RPMI8226 (cell line): ENCODE data around the gene MAN1B1.
"Not testable (repeated sequence)": the region's sequence is repeated elsewhere in the genome, so short reads cannot be mapped to it uniquely, and the experiment has no call there.

Source experiments
- DNase-seq: peaks from one replicate; pipeline ENCODE4 v3.0.0-alpha.2; 2015

MAN1B1 gene

GRCh38 chr9:137112564-137113384, 26.0 kb downstream of the MAN1B1 start:
- DNase-seq = peak; percentile 7

GRCh38 chr9:137113385-137114159, 26.8 kb downstream of the MAN1B1 start:
- peak; percentile 65 for DNase-seq

GRCh38 chr9:137114220-137114612, 27.4 kb downstream of the MAN1B1 start:
- DNase-seq = peak; percentile 38

GRCh38 chr9:137114613-137115393, 28.0 kb downstream of the MAN1B1 start, which contains the start of gene DPP7:
TSS of gene DPP7 (minus strand) at chr9:137114733. CDS start at chr9:137114713, 20 bp downstream.
- DNase-seq = peak; percentile 91

- no peak for DNase-seq
Observed at GRCh38 chr9:137115394-137116026, 28.7 kb downstream of the MAN1B1 start.

GRCh38 chr9:137116027-137116507, 29.3 kb downstream of the MAN1B1 start:
- DNase-seq = peak; percentile 4

GRCh38 chr9:137116728-137117127, 29.9 kb downstream of the MAN1B1 start:
- no peak for DNase-seq

GRCh38 chr9:137117269-137117731, 30.5 kb downstream of the MAN1B1 start:
- no peak for DNase-seq

- DNase-seq = not testable (repeated sequence)
Observed at GRCh38 chr9:137118092-137118603, 31.4 kb downstream of the MAN1B1 start.

GRCh38 chr9:137121927-137122795, 35.4 kb downstream of the MAN1B1 start:
- DNase-seq = not testable (repeated sequence)

GRCh38 chr9:137122796-137123467, 36.1 kb downstream of the MAN1B1 start:
- not testable (repeated sequence) for DNase-seq

GRCh38 chr9:137123468-137123837, 36.7 kb downstream of the MAN1B1 start:
- no peak for DNase-seq

GRCh38 chr9:137123952-137124462, 37.2 kb downstream of the MAN1B1 start:
- not testable (repeated sequence) for DNase-seq

GRCh38 chr9:137126786-137127185, 40.0 kb downstream of the MAN1B1 start:
- no peak for DNase-seq

- DNase-seq = peak; percentile 89
Observed at GRCh38 chr9:137127301-137128157, 40.7 kb downstream of the MAN1B1 start.

- peak; percentile 50 for DNase-seq
Observed at GRCh38 chr9:137128158-137128861, 41.5 kb downstream of the MAN1B1 start.

- peak; percentile 57 for DNase-seq
Observed at GRCh38 chr9:137128862-137129455, 42.2 kb downstream of the MAN1B1 start.
